ENCODE data around the gene CDK7.
"Not testable (repeated sequence)": the region's sequence is repeated elsewhere in the genome, so short reads cannot be mapped to it uniquely, and the experiment has no call there.

- not testable (repeated sequence) for TF ChIP-seq POLR2A (conservative IDR thresholded peaks at IDR 0.05); ESRRB (CRISPR knock-in tag; IDR thresholded peaks at IDR 0.05; ENCODE audit: borderline replicate concordance); ARID3B (CRISPR knock-in tag; IDR thresholded peaks at IDR 0.05; ENCODE audit: borderline replicate concordance); MED1 (CRISPR knock-in tag; IDR thresholded peaks at IDR 0.05; ENCODE audit: borderline replicate concordance); ZNF232 (CRISPR knock-in tag; IDR thresholded peaks at IDR 0.05); CTCF (IDR thresholded peaks at IDR 0.05 in 2 of 3, conservative IDR thresholded peaks at IDR 0.05 in 1 of 3; ENCODE audit: insufficient read depth in 2 of 3, low read depth in 1 of 3, low read length in 3 of 3); TARDBP (IDR thresholded peaks at IDR 0.05); HMGN3 (IDR thresholded peaks at IDR 0.05; ENCODE audit: borderline replicate concordance, extremely low read depth, insufficient read length, low read depth, low read length); CREB1 (IDR thresholded peaks at IDR 0.05); CREB1 (CRISPR knock-in tag; IDR thresholded peaks at IDR 0.05); PCBP2 (IDR thresholded peaks at IDR 0.05; ENCODE audit: low read depth, low read length, poor library complexity, severe bottlenecking); ZNF644 (tag; IDR thresholded peaks at IDR 0.05; ENCODE audit: low read depth); CBX8 (IDR thresholded peaks at IDR 0.05; ENCODE audit: borderline replicate concordance, extremely low read depth, low read depth, low read length, poor library complexity, severe bottlenecking)
Observed at GRCh38 chr5:69236733-69237132, 2.0 kb downstream of the CDK7 start.

Data from K562 (cell line).